NCI-H2196 (cell line): Measurements from ENCODE around the gene GLOD4.
"Not testable (repeated sequence)": the region's sequence is repeated elsewhere in the genome, so short reads cannot be mapped to it uniquely, and the experiment has no call there.

Experiments
- DNase-seq: peaks from one replicate; lab custom pipeline; 2025; ENCODE audit not compliant: unreplicated experiment; lab: John Stamatoyannopoulos, UW

The GLOD4 gene

GRCh38 chr17:778096-778495 lies 4.0 kb downstream of the GLOD4 start:
- no peak for DNase-seq

- DNase-seq = no peak
These were observed 7.8 kb downstream of the GLOD4 start for GRCh38 chr17:774313-774584.

GRCh38 chr17:773467-774312 lies 8.4 kb downstream of the GLOD4 start:
- no peak for DNase-seq

- no peak for DNase-seq
These were observed 9.1 kb downstream of the GLOD4 start for GRCh38 chr17:773016-773415.

GRCh38 chr17:767076-767475 lies 15.0 kb downstream of the GLOD4 start:
- no peak for DNase-seq

GRCh38 chr17:760371-760770 lies 21.7 kb downstream of the GLOD4 start:
- DNase-seq = no peak

GRCh38 chr17:759964-760363 lies 22.1 kb downstream of the GLOD4 start:
- DNase-seq = no peak

GRCh38 chr17:756010-756567 lies 26.0 kb downstream of the GLOD4 start:
- not testable (repeated sequence) for DNase-seq

GRCh38 chr17:755319-755961 lies 26.6 kb downstream of the GLOD4 start:
- DNase-seq = not testable (repeated sequence)

GRCh38 chr17:753418-753817 lies 28.7 kb downstream of the GLOD4 start:
- no peak for DNase-seq

- DNase-seq = peak; percentile 8
These were observed 29.4 kb downstream of the GLOD4 start for GRCh38 chr17:752620-753219.

GRCh38 chr17:752002-752619 lies 30.0 kb downstream of the GLOD4 start, which contains the start of gene GEMIN4:
Gene GEMIN4 (minus strand): TSS chr17:752264. CDS start chr17:752142, 122 bp downstream.
- DNase-seq = peak; percentile 75

- no peak for DNase-seq
These were observed 30.6 kb downstream of the GLOD4 start for GRCh38 chr17:751269-752001.

GRCh38 chr17:750431-751037 lies 31.5 kb downstream of the GLOD4 start:
- DNase-seq = no peak

- DNase-seq = not testable (repeated sequence)
These were observed 32.7 kb downstream of the GLOD4 start for GRCh38 chr17:749359-749758.

- not testable (repeated sequence) for DNase-seq
These were observed 33.5 kb downstream of the GLOD4 start for GRCh38 chr17:748604-749003.

GRCh38 chr17:746783-747629 lies 35.1 kb downstream of the GLOD4 start:
- DNase-seq = no peak

GRCh38 chr17:746181-746580 lies 35.9 kb downstream of the GLOD4 start:
- DNase-seq = no peak

- DNase-seq = no peak
These were observed 36.7 kb downstream of the GLOD4 start for GRCh38 chr17:745406-745805.
